GM12878 (cell line): ENCODE measurements around the gene GPR17. TPM values are rescaled to one million over a fixed set of nuclear protein-coding genes. Genes with fewer than 3 reads are reported as not detected.

Experiments
- BHLHE40 ChIP-seq, 2 experiments: fragments of 450-650 bp in 1 of 2; IDR thresholded peaks; 2 replicates each; pipeline ENCODE4 v1.6.1; 2011 to 2017; ENCODE audit warnings: low read depth in 2 of 2, borderline replicate concordance in 1 of 2, improper control_type of control experiment in 1 of 2, low read length in 1 of 2, mild to moderate bottlenecking in 1 of 2
- BRCA1 ChIP-seq: IDR thresholded peaks from 2 replicates; pipeline ENCODE4 v1.6.1; 2011; ENCODE audit warnings: low read depth, low read length, improper control_type of control experiment
- CREB1 ChIP-seq: IDR thresholded peaks from 2 replicates; pipeline ENCODE4 v1.6.1; 2012; ENCODE audit warnings: low read depth, mild to moderate bottlenecking, inconsistent platforms
- HSF1 ChIP-seq: fragments of 150-350 bp; IDR thresholded peaks from 2 replicates; pipeline ENCODE4 v1.6.1; 2014; ENCODE audit warnings: mild to moderate bottlenecking, low read depth, low read length
- JUNB ChIP-seq: IDR thresholded peaks from 2 replicates; pipeline ENCODE4 v1.6.1; 2016; ENCODE audit warnings: antibody characterized with exemption, mild to moderate bottlenecking
- PAX5 ChIP-seq: IDR thresholded peaks from 2 replicates; pipeline ENCODE4 v1.6.1; 2011; ENCODE audit warnings: low read depth, low read length, borderline replicate concordance
- PBX3 ChIP-seq: IDR thresholded peaks from 2 replicates; pipeline ENCODE4 v1.6.1; 2011; ENCODE audit warnings: mild to moderate bottlenecking, low read depth, low read length, moderate library complexity; ENCODE audit not compliant: insufficient replicate concordance
- REST ChIP-seq: IDR thresholded peaks from 2 replicates; pipeline ENCODE4 v1.6.1; 2012; ENCODE audit warnings: mild to moderate bottlenecking, low read depth, low read length
- TARDBP ChIP-seq: IDR thresholded peaks from 2 replicates; pipeline ENCODE4 v1.6.1; 2016; ENCODE audit warnings: borderline replicate concordance
- TBL1XR1 ChIP-seq: IDR thresholded peaks from 2 replicates; pipeline ENCODE4 v1.6.1; 2012; ENCODE audit warnings: low read depth, low read length, improper control_type of control experiment
- YY1 ChIP-seq: IDR thresholded peaks from 2 replicates; pipeline ENCODE4 v1.6.1; 2011; ENCODE audit warnings: low read depth, mild to moderate bottlenecking, low read length
- ZBTB4 ChIP-seq: fragments of 450-650 bp; formaldehyde crosslinking; IDR thresholded peaks from 2 replicates; pipeline ENCODE4 v1.4.0; 2022; ENCODE audit warnings: mild to moderate bottlenecking, moderate library complexity
- polyA plus RNA-seq, 11 experiments: library from polyadenylated mRNA; depleted of rRNA in 4 of 11; unstranded in 6 of 11; stranded (reverse) in 5 of 11; fragments of >200 nt; fragmentation: Nextera tagmentation in 4 of 11; fragmentation: Illumina TruSeq in 1 of 11; extraction: Ambion mirVana in 4 of 11; extraction: Trizol in 1 of 11; gene quantifications; 1 replicate in 1 of 11; 2 replicates in 10 of 11; pipeline versions ENCODE4 v1.2.1 to v1.2.3, GENCODE V29; 2011 to 2016; ENCODE audit warnings: inconsistent platforms in 2 of 11, missing spikeins in 2 of 11, low read depth in 1 of 11
- total RNA-seq, 4 experiments: library from RNA; depleted of rRNA in 3 of 4; stranded (reverse); fragments of >200 nt in 3 of 4; fragmentation: Illumina TruSeq in 1 of 4; extraction: Trizol in 1 of 4; gene quantifications; 2 replicates each; pipeline versions ENCODE4 v1.2.1 to v1.2.3, GENCODE V29; 2013 to 2021

Gene GPR17
- total and polyA plus RNA-seq, 10 of the 15 experiments (the other 5 are each of a cell fraction or from before 2014, with no cell fraction given) = not detected

- TF ChIP-seq REST (no peak), HSF1 (no peak), BRCA1 (no peak), TBL1XR1 (no peak), PBX3 (no peak), TARDBP (no peak), YY1 (no peak), JUNB (no peak), BHLHE40 (IDR thresholded peaks at IDR 0.05; ENCODE audit: borderline replicate concordance in 1 of 2, low read depth in 2 of 2, low read length in 1 of 2) (no peak), PAX5 (no peak), CREB1 (no peak), ZBTB4 (CRISPR knock-in tag) (no peak)
Observed at GRCh38 chr2:127669056-127669455, 23.1 kb downstream of the GPR17 start (continued).
